Testis (tissue), 3 donors: ENCODE measurements around the gene DNAJC3. TPM values are rescaled to one million over a fixed set of nuclear protein-coding genes. Genes with fewer than 3 reads are reported as not detected.

ENCODE experiments used
- DNase-seq: peaks from one replicate; pipeline ENCODE4 v3.0.0-alpha.2; 2019
- H3K27ac ChIP-seq, 2 donors: fragments of 200-600 bp; sonication (generic); one replicate each; pipeline ENCODE4 v1.5.1; 2019
- H3K27me3 ChIP-seq: fragments of 200-600 bp; sonication (generic); one replicate; pipeline ENCODE4 v1.5.1; 2019
- H3K36me3 ChIP-seq: fragments of 200-600 bp; sonication (generic); one replicate; pipeline ENCODE4 v1.5.1; 2017; ENCODE audit warnings: low read depth; ENCODE audit errors: missing control alignments
- H3K4me1 ChIP-seq: fragments of 200-600 bp; sonication (generic); one replicate; pipeline ENCODE4 v1.5.1; 2019
- H3K4me3 ChIP-seq, 2 donors: fragments of 200-600 bp; sonication (generic); one replicate each; pipeline ENCODE4 v1.5.1; 2017 to 2019
- H3K9me3 ChIP-seq: fragments of 200-600 bp; sonication (generic); one replicate; pipeline ENCODE4 v1.5.1; 2017
- CTCF ChIP-seq, 3 experiments: fragments of 450-650 bp in 2 of 3; fragments of 200-600 bp in 1 of 3; sonication (generic) in 1 of 3; IDR thresholded peaks; one replicate each; pipeline ENCODE4 v1.5.1; 2016 to 2019; ENCODE audit warnings: antibody characterized with exemption in 3 of 3, mild to moderate bottlenecking in 2 of 3, moderate library complexity in 1 of 3
- POLR2A ChIP-seq: fragments of 450-650 bp; IDR thresholded peaks from one replicate; pipeline ENCODE4 v1.6.1; 2017; ENCODE audit warnings: antibody characterized with exemption, mild to moderate bottlenecking, moderate library complexity
- WGBS, 2 donors: methylation state at CpG; one replicate each; pipeline ENCODE4 v1.1.5; 2018; 5-methylcytosine and 5-hydroxymethylcytosine counted together
- intact Hi-C: fragments of 100-400 bp; cut with DNase I; formaldehyde crosslinking; loops from one replicate; pipeline ENCODE4 v1.15.1; 2023; ENCODE audit warnings: low total_unique reads
- polyA plus RNA-seq: library from polyadenylated mRNA; stranded (reverse); fragments of 350-450 nt; fragmentation: Illumina TruSeq; extraction: RNeasy Lipid Tissue Mini Kit (QIAGEN cat#74804); gene quantifications from one replicate; pipeline ENCODE4 v1.2.3, GENCODE V29; 2014; ENCODE audit warnings: low read depth, low replicate concordance; ENCODE audit not compliant: insufficient read depth
- total RNA-seq, 2 donors: library from RNA; depleted of rRNA; stranded (reverse); fragments of >200 nt; gene quantifications; one replicate each; pipeline ENCODE4 v1.2.3, GENCODE V29; 2016

Gene DNAJC3
- total and polyA plus RNA-seq, 3 donors from 2014 or later: 18.2 to 39.4 (median 26.0) TPM

GRCh38 chr13:95713651-95714050, 36.7 kb downstream of the DNAJC3 start:
- H3K4me1 ChIP-seq: no peaks in the 10 kb centered on the region
- no peak overlapping the region for H3K4me3 ChIP-seq
- intact Hi-C loops: no loop called here
- no peak for DNase-seq
- no peaks in the 10 kb centered on the region for H3K9me3 ChIP-seq
- WGBS, 2 donors: 98% methylated on average over 3 of the region's 3 CpGs
- TF ChIP-seq POLR2A: no peak
- no peak for TF ChIP-seq CTCF (IDR thresholded peaks at IDR 0.05)
- no peaks in the 10 kb centered on the region for H3K36me3 ChIP-seq
- H3K27me3 ChIP-seq: no peaks in the 10 kb centered on the region
- H3K27ac ChIP-seq: no peak overlapping the region

GRCh38 chr13:95714142-95714832, 37.3 kb downstream of the DNAJC3 start:
- 87 to 92% methylated on average over 3 of the region's 3 CpGs for WGBS, 2 donors
- H3K36me3 ChIP-seq: no peaks in the 10 kb centered on the region
- no peak for TF ChIP-seq CTCF (IDR thresholded peaks at IDR 0.05)
- TF ChIP-seq POLR2A: no peak
- H3K9me3 ChIP-seq: no peaks in the 10 kb centered on the region
- no peaks in the 10 kb centered on the region for H3K4me1 ChIP-seq
- H3K27me3 ChIP-seq: no peaks in the 10 kb centered on the region
- H3K27ac ChIP-seq: no peak overlapping the region
- H3K4me3 ChIP-seq: no peak overlapping the region
- no peak for DNase-seq
- intact Hi-C loops: no loop called here

GRCh38 chr13:95716231-95716630, 39.3 kb downstream of the DNAJC3 start:
- Histone ChIP-seq H3K27ac (no peak overlapping the region), H3K27me3 (no peaks in the 10 kb centered on the region), H3K36me3 (no peaks in the 10 kb centered on the region), H3K9me3 (no peaks in the 10 kb centered on the region), H3K4me3 (no peak overlapping the region), H3K4me1 (no peaks in the 10 kb centered on the region)
- intact Hi-C loops: no loop called here
- no peak for TF ChIP-seq POLR2A
- TF ChIP-seq CTCF (IDR thresholded peaks at IDR 0.05): no peak
- DNase-seq: no peak
- WGBS, 2 donors: 92 to 93% methylated on average over 3 to 11 of the region's 11 CpGs

- no peak overlapping the region for H3K27ac ChIP-seq
- H3K9me3 ChIP-seq: no peaks in the 10 kb centered on the region
- intact Hi-C loops: no loop called here
- no peaks in the 10 kb centered on the region for H3K27me3 ChIP-seq
- no peaks in the 10 kb centered on the region for H3K4me1 ChIP-seq
- TF ChIP-seq CTCF (IDR thresholded peaks at IDR 0.05): no peak
- TF ChIP-seq POLR2A: no peak
- no peak overlapping the region for H3K4me3 ChIP-seq
- DNase-seq: no peak
- H3K36me3 ChIP-seq: no peaks in the 10 kb centered on the region
- 85 to 88% methylated on average over 1 of the region's 1 CpG for WGBS, 2 donors
These were observed 45.3 kb downstream of the DNAJC3 start for GRCh38 chr13:95722241-95722640.

GRCh38 chr13:95723438-95723837, 46.5 kb downstream of the DNAJC3 start:
- TF ChIP-seq POLR2A (no peak), CTCF (IDR thresholded peaks at IDR 0.05) (no peak)
- intact Hi-C loops: no loop called here
- WGBS, 2 donors: 93 to 94% methylated on average over 1 of the region's 1 CpG
- H3K27me3 ChIP-seq: no peaks in the 10 kb centered on the region
- H3K9me3 ChIP-seq: no peaks in the 10 kb centered on the region
- H3K36me3 ChIP-seq: no peaks in the 10 kb centered on the region
- H3K27ac ChIP-seq: no peak overlapping the region
- H3K4me1 ChIP-seq: no peaks in the 10 kb centered on the region
- H3K4me3 ChIP-seq: no peak overlapping the region
- DNase-seq: no peak
